IPS DF 4.7 (cell line): ENCODE results near the gene INPP4B.

ENCODE experiments used
- DNase-seq: peaks from one replicate; pipeline ENCODE4 v3.0.0-alpha.2; 2013; ENCODE audit warnings: low spot score; ENCODE audit errors: extremely low read depth

INPP4B gene

GRCh38 chr4:142248946-142249345 is 597.2 kb downstream of the INPP4B start:
- DNase-seq, result no peak

- no peak for DNase-seq
These were observed 602.8 kb downstream of the INPP4B start for GRCh38 chr4:142243255-142243654.

- no peak for DNase-seq
These were observed 603.9 kb downstream of the INPP4B start for GRCh38 chr4:142242156-142242555.

GRCh38 chr4:142238589-142238988 is 607.5 kb downstream of the INPP4B start:
- no peak for DNase-seq

- no peak for DNase-seq
These were observed 609.8 kb downstream of the INPP4B start for GRCh38 chr4:142236268-142236667.

GRCh38 chr4:142231787-142232186 is 614.3 kb downstream of the INPP4B start:
- no peak for DNase-seq

GRCh38 chr4:142230991-142231390 is 615.1 kb downstream of the INPP4B start:
- DNase-seq, result no peak

GRCh38 chr4:142226014-142226413 is 620.1 kb downstream of the INPP4B start:
- no peak for DNase-seq

- no peak for DNase-seq
These were observed 624.0 kb downstream of the INPP4B start for GRCh38 chr4:142222127-142222526.

GRCh38 chr4:142218726-142219125 is 627.4 kb downstream of the INPP4B start:
- DNase-seq, result no peak

GRCh38 chr4:142211444-142211843 is 634.7 kb downstream of the INPP4B start:
- DNase-seq, result no peak

- no peak for DNase-seq
These were observed 642.6 kb downstream of the INPP4B start for GRCh38 chr4:142203505-142203904.

GRCh38 chr4:142202404-142203332 is 643.4 kb downstream of the INPP4B start:
- no peak for DNase-seq

- DNase-seq, result no peak
These were observed 645.1 kb downstream of the INPP4B start for GRCh38 chr4:142201041-142201440.

GRCh38 chr4:142194905-142195304 is 651.2 kb downstream of the INPP4B start:
- no peak for DNase-seq

- DNase-seq, result no peak
These were observed 654.2 kb downstream of the INPP4B start for GRCh38 chr4:142191901-142192300.

- DNase-seq, result no peak
These were observed 665.1 kb downstream of the INPP4B start for GRCh38 chr4:142181021-142181420.

GRCh38 chr4:142169216-142169615 is 676.9 kb downstream of the INPP4B start:
- DNase-seq, result no peak

GRCh38 chr4:142168181-142168580 is 677.9 kb downstream of the INPP4B start:
- no peak for DNase-seq

- no peak for DNase-seq
These were observed 681.2 kb downstream of the INPP4B start for GRCh38 chr4:142164767-142165500.

GRCh38 chr4:142161086-142161485 is 685.0 kb downstream of the INPP4B start:
- DNase-seq, result no peak

- DNase-seq, result no peak
These were observed 685.6 kb downstream of the INPP4B start for GRCh38 chr4:142160509-142160908.
